GM21423 (cell line): Measurements from ENCODE around the gene TBX21.

Experiments
- ATAC-seq: cut with Tn5 transposase; IDR thresholded peaks from one replicate; pipeline ENCODE4 v1.9.1; 2021; ENCODE audit warnings: mild to moderate bottlenecking, moderate library complexity; ENCODE audit not compliant: unreplicated experiment

Gene TBX21, protein sequence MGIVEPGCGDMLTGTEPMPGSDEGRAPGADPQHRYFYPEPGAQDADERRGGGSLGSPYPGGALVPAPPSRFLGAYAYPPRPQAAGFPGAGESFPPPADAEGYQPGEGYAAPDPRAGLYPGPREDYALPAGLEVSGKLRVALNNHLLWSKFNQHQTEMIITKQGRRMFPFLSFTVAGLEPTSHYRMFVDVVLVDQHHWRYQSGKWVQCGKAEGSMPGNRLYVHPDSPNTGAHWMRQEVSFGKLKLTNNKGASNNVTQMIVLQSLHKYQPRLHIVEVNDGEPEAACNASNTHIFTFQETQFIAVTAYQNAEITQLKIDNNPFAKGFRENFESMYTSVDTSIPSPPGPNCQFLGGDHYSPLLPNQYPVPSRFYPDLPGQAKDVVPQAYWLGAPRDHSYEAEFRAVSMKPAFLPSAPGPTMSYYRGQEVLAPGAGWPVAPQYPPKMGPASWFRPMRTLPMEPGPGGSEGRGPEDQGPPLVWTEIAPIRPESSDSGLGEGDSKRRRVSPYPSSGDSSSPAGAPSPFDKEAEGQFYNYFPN

DNA sequence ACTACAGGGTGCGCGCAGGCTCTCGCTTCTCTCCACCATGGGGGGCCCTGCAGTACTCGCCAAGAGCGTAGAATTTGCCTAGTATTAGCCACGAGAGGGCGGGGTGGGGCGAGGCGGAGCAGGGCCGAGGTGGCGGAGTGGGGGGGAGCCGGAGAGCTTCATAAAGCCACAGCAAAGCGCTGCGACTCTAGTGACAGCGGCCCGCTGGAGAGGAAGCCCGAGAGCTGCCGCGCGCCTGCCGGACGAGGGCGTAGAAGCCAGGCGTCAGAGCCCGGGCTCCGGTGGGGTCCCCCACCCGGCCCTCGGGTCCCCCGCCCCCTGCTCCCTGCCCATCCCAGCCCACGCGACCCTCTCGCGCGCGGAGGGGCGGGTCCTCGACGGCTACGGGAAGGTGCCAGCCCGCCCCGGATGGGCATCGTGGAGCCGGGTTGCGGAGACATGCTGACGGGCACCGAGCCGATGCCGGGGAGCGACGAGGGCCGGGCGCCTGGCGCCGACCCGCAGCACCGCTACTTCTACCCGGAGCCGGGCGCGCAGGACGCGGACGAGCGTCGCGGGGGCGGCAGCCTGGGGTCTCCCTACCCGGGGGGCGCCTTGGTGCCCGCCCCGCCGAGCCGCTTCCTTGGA, at the start of gene TBX21:
TSS of gene TBX21 (plus strand) at position 190 of the 627 bp plus-strand sequence. CDS start at position 409, 219 bp downstream.
- peak; percentile 69 for ATAC-seq

DNA sequence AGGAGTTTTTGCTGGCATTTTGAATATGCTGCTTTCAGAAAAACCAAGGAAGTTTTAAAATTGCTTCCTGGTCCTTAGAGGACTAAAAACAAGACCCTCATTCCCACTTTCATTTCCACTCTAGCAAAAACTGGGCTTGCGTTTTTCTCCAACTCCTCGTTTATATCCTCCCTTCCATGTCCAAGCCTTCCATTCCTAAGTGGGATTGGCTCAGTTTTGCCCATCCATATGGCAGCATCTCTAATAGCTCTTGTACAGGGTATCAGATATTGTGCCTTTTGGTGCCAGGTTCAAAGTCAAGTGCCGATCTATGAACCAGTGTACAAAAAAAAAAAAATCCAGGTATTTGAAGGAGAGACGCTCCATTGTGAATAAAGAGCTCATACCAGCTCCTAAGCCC, 49.0 kb upstream of the TBX21 start:
- no peak for ATAC-seq

DNA sequence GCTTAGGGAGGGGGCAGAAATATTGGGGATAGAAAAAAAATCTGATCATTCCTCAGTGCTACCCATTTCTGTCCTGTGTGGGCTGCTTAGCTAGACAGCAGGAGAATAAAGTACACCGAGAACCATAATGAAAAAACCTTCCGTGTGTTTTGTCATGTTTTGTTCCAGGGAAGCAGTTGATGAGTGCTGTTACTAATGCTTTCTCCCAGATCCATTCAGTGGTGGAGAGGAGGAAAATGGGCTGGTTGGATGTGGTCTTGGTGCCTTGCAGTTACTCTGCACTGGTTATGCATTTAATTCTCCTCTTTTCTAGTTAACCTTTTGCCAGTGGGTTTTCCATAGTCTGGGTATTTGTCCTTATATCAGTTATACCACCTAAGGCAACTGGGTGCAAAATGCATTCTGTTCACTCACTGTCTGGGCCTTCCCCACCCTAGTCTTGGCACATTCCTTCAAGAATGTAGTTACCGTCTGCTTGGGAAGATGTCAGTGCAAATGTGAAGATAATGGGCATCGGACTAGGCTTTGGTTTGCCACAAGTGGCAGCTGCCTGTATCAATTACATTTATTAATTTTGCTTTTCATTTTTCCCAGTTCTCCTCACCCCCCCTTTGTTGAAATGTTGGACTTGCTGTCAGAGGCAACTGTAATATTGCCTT, 48.4 kb upstream of the TBX21 start:
- ATAC-seq, result no peak

DNA sequence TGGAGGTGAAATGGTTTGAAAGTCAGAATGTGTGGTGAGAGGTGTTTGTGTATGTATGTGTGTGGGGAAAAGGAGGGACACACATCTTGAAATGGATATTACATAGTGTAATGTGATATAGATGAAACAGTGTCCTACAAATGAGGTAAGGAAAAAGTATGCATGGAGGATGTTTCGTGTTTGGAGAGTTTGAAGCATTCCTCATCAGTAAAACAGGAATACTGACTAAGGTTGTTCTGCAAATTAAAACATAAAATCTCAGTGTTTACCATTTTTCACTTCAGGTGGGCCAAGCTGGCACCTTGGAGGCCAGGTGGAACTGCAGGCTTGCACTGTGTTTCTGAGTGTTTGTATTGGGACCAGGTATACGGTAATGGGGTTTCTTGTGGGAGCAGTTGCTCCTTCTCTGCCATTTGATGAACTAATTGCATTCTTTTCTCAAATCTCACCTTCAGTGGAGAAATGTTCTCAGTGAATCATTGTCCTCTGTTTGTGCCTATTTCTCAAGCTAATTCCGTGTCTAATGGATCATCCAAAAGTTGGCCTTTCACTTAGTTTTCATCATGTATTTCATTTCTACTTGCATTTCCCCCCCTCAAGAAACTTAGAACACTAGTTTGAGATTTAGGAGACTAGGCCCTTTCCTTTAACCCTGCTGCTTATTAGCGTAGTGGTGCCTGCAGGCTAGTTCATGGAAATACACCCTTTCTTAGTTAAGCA, 47.3 kb upstream of the TBX21 start:
- ATAC-seq, result no peak

DNA sequence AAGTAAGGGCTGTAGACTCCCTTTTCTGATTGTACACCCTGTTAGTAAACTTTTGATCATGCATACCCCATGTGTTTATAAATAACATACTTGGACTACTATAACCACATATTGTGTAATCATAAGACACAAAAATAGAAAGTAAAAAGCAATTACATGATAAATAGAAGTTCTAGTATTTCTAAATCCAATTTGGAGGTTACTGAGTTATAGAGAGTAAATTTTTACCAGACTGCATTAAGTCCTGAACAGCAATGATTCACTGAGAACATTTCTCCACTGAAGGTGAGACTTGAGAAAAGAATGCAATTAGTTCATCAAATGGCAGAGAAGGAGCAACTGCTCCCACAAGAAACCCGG, 46.8 kb upstream of the TBX21 start:
- no peak for ATAC-seq

DNA sequence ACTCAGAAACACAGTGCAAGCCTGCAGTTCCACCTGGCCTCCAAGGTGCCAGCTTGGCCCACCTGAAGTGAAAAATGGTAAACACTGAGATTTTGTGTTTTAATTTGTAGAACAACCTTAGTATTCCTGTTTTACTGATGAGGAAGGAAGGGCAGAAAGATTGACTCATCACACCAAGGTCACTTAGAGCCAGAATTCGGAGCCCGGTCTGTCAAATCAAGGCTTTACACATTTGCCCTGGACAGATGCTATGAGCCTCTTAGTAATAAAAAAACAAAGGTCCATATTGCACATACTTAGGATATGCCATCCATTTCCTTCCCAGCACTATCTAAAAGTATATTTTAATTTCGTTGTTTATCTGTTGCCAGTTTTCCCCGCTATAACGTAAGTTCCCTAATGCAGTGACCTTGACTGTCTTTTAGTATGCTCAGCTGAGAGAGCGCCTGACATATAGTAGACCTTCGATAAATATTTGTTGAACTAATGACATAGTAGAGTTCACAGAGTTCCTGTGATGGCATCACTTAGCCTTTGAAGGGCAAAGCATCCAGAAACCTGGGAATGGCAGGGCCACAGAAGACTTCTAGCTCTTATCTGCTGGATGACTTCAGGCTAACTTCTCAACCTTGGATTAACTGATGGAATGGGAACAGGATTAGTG, 46.2 kb upstream of the TBX21 start:
- ATAC-seq, result no peak

DNA sequence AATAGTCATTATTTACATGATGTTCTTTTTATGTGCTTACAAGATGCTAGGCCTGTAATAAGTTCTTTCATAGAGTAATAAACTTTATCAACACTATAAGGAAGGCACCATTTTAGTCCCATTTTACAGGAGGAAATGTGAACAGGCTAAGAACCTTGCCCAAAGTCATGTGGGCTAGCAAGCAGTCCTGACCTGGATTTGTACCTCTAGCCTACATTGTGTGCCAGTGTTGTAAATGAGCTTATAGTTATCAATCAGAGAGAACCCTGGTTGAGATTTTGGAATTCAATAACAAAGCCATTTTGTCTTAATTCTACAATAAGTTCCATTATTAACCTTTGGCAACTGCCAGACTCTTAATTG, 45.7 kb upstream of the TBX21 start:
- ATAC-seq, result no peak

DNA sequence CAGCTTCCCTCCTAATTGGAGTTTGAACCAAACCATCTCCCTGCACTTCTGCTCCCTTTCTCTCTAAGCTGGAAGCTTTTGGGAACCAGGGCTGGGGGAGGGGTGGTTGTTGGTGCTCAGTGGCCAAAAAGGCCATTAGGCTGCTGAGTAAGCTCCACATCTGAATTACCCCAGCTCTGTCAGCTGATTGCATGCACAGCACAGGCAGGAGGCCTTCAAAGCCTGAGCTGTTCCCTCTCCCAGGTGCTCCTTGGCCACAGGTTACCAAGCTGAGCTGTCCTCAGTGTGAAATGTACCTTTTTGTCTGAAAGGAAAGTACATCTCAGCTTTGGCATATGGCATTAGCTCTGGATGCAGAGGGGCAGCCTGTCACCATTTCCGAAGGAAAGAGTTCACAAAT, 45.3 kb upstream of the TBX21 start:
- no peak for ATAC-seq

DNA sequence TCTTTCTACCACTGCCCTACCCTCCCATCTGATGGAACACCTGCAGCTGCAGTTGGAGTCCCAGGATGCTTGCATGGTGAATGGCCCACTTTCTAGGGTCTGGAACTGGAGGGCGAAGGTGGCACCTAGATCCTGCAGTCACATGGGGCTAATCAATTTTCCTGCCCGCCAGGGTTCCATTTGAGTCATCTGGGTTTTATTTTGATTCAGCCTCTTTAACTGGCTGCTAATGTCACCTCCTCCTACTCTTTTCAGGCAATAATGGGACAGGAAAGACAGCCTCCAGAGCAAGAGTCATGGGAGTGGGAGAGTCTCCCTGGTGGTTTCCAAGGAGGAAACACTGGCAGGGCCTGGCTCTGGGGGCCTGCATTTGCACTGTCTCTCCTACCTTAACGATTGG, 42.9 kb upstream of the TBX21 start:
- ATAC-seq, result no peak

DNA sequence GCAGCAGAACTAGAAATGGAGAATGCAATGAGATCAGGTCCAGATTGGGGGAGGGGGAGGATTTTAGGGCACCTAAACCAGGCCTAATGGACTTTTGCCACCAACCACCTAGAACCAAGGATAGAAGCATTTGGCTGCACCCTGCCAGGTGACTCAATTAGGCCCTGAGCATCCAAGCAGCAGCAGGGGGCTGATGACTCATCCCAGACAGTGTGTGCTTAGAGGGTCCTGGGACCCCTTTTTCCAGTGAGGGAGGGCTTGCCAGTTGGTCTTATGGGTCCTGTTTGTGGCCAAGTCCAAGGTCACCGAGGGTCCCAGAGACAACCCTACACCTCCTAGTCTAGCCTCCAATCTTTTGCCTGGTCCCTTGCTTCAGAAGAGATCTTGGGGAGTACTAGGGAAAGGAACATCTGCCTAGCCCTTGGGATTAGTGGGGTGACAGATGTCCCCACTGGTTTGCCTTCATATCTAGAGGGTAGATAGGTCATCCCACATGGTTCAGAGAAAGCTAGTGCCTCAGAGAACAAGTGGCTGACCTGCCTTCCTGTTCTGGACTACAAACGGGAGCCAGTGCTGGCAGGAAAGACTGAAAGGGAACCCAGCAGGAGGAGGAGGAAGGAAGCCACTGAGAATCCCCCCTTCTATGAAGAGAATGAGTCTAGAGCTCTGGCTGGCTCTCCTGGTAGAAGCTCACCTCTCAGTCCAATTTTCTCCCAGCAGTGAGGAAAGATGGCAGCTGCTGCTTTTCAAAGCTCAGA, 40.7 kb upstream of the TBX21 start:
- ATAC-seq, result no peak

DNA sequence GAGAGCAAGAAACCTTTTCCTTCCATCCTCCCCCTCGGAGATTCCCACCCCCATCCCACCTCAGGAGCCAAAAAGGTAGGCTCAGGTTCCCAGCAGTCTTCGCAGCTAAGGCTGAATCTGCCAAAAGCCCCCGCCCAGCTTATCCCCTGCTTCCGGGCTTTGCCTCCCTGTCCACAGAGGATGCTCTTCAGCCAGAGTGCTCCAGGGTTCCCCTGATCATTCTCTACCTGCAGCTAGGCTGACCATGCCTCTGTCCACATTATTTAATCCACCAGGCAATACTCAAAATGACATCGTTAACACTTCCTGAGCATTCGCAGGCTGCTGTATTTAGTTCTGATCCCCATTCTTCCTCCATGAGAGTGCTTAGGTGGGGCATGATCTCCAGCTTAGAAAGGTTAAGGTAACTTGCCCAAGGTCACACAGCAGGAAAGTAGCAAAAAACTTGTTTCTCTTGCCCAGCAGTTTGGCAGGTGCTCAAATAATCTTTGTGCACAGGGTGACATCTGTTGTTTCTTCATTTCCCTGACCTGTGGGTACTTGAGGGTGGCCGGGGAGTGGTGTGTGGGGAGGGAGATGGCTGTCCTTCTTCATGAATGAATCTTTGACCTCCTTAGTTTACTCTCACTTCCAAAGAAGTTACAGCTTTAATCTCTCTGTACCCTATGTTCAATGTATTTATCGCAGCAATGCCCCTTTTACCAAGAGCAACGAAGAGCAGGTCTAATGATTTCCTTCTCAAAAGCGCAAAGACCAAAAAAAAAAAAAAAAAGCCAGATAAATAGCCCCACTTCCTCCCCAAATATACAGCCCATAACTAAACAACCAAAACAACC, 39.9 kb upstream of the TBX21 start:
- no peak for ATAC-seq

DNA sequence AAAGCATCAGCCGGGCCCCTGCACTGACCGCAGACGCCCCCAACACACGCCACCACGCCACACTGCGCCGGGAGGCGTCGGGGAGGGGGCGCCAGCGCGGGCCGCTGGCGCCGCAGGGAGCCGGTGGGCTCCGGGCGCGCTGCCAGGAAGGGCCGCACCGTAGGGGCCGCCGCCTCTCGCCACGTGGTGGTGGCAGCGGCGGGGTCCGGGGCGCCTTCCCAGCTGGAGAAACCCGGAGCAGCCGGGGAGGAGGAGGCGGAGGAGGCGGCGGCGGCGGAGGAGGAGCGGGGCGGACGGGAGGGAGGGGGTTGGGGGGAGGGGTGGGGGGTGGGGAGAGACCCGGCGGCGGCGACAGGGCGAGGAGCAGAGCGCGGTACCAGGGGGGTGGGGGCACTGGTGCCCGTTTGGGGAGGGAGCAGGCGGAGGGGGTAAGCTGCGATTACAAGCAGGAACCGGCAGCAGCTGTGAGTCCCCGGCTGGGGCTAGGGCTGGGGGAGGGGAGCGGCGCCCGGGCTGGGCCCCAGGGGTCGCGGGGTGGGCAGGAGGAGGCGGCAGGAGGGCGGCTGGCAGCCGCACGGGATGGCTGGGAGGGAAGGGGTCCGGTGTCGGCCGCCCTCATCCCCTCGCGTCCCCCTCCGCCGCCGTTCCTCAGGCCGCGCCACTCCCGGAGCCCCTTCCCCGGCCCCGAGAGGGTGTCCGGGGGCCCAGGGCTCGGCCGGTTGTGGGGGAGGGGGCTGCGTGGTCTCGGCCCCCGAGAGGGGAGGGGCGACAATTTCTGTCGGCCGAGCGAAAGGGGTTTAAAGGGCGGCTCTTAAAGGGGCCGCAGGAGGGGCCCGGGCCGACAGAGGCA, 39.1 kb upstream of the TBX21 start, which contains the start of gene TBKBP1:
TSS of gene TBKBP1 (plus strand) at position 431 of the 850 bp plus-strand sequence. CDS start 1,952 bp downstream, outside the sequence.
- ATAC-seq, result no peak

DNA sequence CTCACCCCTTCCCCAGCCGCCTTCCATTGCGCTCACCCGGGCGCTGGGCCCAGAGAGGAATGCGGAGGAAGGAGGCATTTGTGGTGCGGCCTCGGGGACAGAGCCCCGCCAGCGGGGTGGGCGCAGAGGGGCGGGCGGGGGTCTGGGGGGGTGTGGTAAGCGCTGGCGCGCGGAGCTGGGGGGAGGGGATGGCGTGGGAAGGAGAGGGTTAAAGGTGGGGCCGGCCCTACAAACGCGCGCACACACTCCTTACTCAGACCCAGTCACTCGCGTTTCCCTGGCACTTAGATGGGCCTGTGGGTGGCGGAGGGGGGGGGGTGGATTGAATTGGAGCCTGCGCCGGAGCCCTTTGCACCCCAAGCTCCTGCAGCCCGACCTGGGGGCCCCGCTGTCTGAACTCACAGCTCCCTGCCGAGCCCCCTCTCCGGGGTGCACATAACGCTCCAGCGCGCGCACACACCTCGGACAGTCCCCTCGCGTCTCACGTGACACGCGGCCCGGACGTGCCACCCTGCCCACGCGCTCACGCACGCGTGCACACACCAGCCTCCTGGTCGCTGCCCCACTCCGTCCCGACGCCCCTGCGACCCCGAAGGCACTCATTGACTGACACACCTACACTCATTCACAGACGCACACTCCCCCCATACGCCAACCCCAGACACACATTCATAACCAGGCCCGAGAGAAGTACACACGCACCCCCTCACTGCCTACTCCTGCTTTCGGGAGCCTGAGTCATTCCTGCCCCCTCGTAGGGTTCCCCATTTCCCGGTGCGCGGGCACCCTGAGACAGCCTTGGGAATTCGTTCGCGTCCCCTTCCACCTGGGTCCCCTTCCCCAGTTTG, 38.2 kb upstream of the TBX21 start:
- ATAC-seq, result no peak

DNA sequence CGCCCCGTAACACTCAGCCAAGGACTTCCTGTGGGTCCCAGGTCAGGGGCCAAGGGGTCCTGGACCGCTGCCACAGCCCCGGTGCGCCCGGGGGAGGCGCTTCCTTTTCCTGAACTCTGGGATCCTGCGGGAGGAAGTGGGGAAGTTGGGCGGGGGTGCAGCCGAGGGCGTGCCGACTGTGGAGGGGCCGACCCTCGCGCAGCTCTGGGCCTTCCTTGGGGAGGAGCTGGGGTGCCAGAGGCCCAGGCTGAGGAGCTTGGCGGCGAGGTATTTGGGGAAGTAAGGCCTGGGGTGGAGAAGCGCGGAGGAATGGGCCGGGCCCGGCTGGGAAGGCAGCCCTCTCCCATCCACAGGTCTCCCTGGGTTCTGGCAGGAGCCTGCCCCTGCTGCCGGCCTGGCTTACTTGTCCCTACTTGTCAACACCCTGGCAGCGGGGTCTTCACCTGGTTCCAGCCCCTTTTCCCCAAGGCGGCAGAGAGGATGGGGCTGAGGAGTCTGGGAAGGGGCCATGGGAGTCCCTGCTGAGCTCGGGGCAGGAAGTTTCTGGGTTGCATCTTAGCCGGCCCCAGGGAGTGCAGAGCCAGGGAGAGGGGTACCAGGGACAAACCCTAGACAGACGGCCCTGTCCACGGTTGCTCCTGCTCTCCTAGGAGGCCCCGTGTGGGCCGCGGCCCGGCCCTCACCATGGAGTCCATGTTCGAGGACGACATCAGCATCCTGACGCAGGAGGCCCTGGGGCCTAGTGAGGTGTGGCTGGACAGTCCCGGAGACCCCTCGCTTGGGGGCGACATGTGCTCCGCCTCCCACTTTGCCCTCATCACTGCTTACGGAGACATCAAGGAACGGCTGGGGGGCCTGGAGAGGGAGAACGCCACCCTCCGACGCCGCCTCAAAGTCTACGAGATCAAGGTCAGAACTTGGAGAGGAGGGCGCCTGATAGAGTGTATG, 37.3 kb upstream of the TBX21 start:
- ATAC-seq, result no peak

DNA sequence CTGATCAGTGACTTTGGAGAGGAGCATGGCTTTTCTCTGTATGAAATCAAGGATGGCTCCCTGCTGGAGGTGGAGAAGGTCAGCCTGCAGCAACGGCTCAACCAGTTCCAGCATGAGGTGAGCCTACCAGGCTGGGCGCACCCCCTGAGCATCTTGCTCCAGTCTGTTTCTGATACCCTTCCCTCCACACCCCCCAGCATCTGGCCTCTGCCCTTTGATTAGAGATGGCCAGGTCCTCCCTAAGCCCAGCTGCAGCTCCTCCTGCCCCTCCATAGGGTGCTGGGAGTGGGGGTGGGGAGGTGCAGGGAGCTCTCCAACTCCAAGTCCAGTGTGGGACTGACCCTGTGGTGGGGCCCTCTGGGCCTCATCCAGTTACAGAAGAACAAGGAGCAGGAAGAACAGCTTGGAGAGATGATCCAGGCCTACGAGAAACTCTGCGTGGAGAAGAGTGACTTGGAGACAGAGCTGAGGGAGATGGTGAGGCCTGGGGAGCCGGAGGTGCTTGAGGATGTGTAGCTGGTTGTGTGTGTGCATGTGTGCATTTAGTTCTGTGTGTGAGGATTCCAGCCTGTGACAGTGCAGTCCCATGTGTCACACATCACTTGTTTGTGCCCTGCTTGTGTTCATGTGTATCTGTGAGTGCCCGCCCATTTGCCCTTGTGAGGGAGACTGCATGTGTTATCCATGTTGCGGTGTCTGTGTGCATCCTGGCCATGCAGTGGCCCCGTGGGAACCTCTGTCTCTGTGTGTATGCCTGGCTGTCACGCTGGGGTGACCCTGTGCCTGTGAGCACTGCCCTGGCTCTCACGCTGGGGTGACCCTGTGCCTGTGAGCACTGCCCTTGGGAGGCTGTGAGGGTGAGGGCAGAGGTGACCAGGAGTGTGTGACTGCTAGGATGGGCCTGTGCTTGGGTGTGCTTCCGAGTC, 36.1 kb upstream of the TBX21 start:
- ATAC-seq, result no peak
